Choroid plexus epithelial cell (primary cell): Measurements from ENCODE around the gene PLXNA2.

Experiments used
- DNase-seq: peaks from one replicate; pipeline ENCODE4 v3.0.0-alpha.2; 2010; ENCODE audit warnings: low read depth
- H3K4me3 ChIP-seq: 2 replicates; pipeline ENCODE4 v1.5.1; 2011; ENCODE audit warnings: low read depth, mild to moderate bottlenecking, control low read depth, low read length, moderate library complexity
- CTCF ChIP-seq: conservative IDR thresholded peaks from 2 replicates; pipeline ENCODE4 v1.5.1; 2011; ENCODE audit warnings: low read depth, mild to moderate bottlenecking, control low read depth, inconsistent platforms, low read length, moderate library complexity

Gene PLXNA2

GRCh38 chr1:208038303-208038702 is 205.9 kb downstream of the PLXNA2 start:
- no peak for DNase-seq
- no peak for TF ChIP-seq CTCF
- no peak overlapping the region for H3K4me3 ChIP-seq

DNA sequence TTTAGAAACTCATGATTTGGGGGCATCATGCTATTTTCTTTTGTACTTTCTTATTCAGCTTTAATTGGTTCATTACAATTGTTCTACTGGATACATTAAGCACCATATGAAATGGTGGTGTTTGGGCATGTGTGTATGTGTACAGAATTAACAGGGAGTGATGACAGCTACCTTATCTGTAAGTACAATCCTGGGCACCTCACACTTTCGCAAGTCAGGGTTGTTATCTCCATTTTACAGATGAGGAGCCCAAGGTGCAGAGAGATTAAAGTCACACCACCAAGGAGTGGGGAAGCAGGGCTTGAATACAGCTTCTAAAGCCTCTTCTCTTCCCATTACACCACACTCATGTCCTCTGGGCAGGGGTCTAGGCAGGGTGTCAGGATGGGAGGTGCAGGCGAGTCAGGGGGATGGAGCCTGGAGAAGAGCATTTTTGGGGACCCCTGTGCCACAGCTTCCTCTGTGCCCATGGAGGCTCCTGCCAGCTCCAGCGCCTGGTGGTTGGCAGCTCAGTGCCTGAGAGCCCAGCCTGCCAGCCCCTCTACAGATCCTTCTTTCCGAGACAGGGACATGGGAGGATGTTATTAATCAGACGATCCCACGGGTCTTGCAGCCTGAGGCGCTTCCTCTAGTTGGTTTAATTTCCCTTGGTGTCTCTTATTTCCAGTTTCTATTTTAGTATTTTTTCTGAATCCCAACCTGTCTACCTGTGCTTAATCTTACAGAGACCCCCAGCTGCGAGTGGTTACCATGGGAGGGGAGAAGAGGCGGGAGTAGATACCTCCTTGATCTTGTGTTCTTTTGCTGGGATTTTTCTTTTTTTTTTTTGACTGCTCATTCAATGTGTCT is 207.0 kb downstream of the PLXNA2 start:
- no peak overlapping the region for H3K4me3 ChIP-seq
- TF ChIP-seq CTCF = no peak
- no peak for DNase-seq

DNA sequence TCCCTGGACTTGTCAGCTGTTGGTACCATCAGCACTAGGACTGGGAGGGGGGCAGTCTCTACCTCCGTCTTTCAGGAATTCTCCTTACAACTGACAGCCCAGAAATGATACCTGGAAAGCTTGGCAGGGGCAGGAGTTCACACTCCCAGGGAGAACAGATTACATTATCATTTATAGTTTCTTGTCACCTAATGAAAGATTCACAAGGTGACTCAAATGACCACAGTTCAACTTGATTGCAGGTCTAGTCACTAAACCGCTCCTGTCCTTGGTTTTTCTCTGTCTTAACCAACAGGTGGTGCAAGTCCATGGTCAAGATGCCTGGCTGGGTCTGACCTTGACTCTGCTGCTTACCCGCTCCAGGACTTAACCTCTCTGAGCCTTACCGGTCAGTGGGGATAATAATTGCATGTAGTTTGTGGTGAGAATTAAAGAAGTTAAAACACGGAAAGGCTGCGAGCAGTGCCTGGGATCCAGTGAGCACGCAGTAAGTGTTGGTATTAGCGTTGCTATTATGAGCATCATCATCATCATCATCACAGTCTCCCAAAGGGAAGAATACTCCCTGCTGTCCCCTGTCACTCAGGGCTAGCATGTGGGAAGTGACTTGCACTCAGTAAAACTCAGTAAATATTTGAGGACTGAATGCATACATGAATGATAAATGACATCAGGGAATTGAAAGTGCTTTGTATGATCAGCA is 207.9 kb downstream of the PLXNA2 start:
- H3K4me3 ChIP-seq = no peak overlapping the region
- peak; percentile 61 for DNase-seq
- TF ChIP-seq CTCF = peak; percentile 58

DNA sequence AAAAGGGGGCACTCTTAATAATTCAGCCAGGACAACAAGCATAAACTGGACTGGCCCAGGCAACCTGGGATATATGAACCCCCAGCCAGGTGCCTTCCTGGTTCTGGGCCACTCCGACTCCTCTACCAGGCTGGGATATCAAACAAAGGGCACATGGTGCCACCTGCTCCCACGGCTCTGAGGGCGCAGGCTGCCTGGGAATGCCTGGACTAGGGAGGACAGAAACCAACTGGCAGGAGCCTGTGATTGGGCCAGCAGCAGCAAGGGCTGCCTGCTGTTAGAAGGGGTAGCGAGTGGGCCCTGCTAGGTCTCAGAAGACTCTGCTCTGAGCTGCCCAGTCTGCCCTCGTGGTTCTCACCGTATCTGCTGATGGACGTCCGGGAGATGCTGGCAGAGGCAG is 210.0 kb downstream of the PLXNA2 start:
- no peak for DNase-seq
- no peak for TF ChIP-seq CTCF
- H3K4me3 ChIP-seq = no peak overlapping the region

- DNase-seq = no peak
- TF ChIP-seq CTCF = no peak
- H3K4me3 ChIP-seq = no peak overlapping the region
These were observed 210.9 kb downstream of the PLXNA2 start for GRCh38 chr1:208033236-208033635.

- DNase-seq = no peak
- no peak overlapping the region for H3K4me3 ChIP-seq
- no peak for TF ChIP-seq CTCF
These were observed 212.3 kb downstream of the PLXNA2 start for GRCh38 chr1:208031932-208032320.
